Upper lobe of left lung (tissue), 6 donors: ENCODE results near the gene DOHH. TPM values are rescaled to one million over a fixed set of nuclear protein-coding genes. Genes with fewer than 3 reads are reported as not detected.
A peak's percentile ranks its signal among the peaks of the same experiment; 100 is the strongest.

Source experiments
- ATAC-seq, 2 donors: fragments of 200-7000 bp; cut with Tn5 transposase; one replicate each; pipeline ENCODE4 v1.9.1; 2022; ENCODE audit warnings: mild to moderate bottlenecking in 2 of 2, moderate library complexity in 2 of 2; ENCODE audit not compliant: low FRiP score in 2 of 2
- DNase-seq, 2 donors: peaks; one replicate each; pipeline ENCODE4 v3.0.0-alpha.2; 2019 to 2020
- H3K27ac ChIP-seq, 4 donors: fragments of 200-600 bp; sonication (generic); one replicate each; pipeline ENCODE4 v1.5.1; 2016 to 2019
- H3K27me3 ChIP-seq, 4 donors: fragments of 200-600 bp; sonication (generic); one replicate each; pipeline ENCODE4 v1.5.1; 2017 to 2019
- H3K36me3 ChIP-seq, 4 donors: fragments of 200-600 bp; sonication (generic); one replicate each; pipeline ENCODE4 v1.5.1; 2016 to 2019
- H3K4me1 ChIP-seq, 4 donors: fragments of 200-600 bp; sonication (generic); one replicate each; pipeline ENCODE4 v1.5.1; 2018 to 2019
- H3K4me3 ChIP-seq, 4 donors: fragments of 200-600 bp; sonication (generic); one replicate each; pipeline ENCODE4 v1.5.1; 2017 to 2019; ENCODE audit warnings: mild to moderate bottlenecking in 2 of 4, moderate library complexity in 1 of 4
- H3K9me3 ChIP-seq, 4 donors: fragments of 200-600 bp; sonication (generic); one replicate each; pipeline ENCODE4 v1.5.1; 2018 to 2019
- CTCF ChIP-seq, 6 experiments: fragments of 450-650 bp in 4 of 6; fragments of 200-600 bp in 2 of 6; sonication (generic) in 2 of 6; IDR thresholded peaks; one replicate each; pipeline ENCODE4 v1.5.1; 2016 to 2019; ENCODE audit warnings: antibody characterized with exemption in 6 of 6
- EP300 ChIP-seq, 4 donors: sonication (generic); formaldehyde crosslinking; IDR thresholded peaks; one replicate each; pipeline ENCODE4 v1.5.1; 2017; ENCODE audit warnings: antibody characterized with exemption in 4 of 4, control low read depth in 2 of 4
- POLR2A ChIP-seq, 4 donors: fragments of 450-650 bp; IDR thresholded peaks; one replicate each; pipeline ENCODE4 v1.5.1; 2016 to 2017; ENCODE audit warnings: antibody characterized with exemption in 4 of 4, mild to moderate bottlenecking in 2 of 4
- POLR2AphosphoS5 ChIP-seq, 2 donors: sonication (generic); formaldehyde crosslinking; IDR thresholded peaks; one replicate each; pipeline ENCODE4 v1.5.1; 2017; ENCODE audit warnings: antibody characterized with exemption in 2 of 2
- WGBS, 2 donors: methylation state at CpG; one replicate each; pipeline ENCODE4 v1.1.5; 2017 to 2018; 5-methylcytosine and 5-hydroxymethylcytosine counted together
- total RNA-seq, 6 donors: library from RNA; depleted of rRNA in 4 of 6; stranded (reverse); fragments of >200 nt in 4 of 6; gene quantifications; one replicate each; pipeline versions ENCODE4 v1.1.0 to v1.2.1, GENCODE V29; 2016 to 2021
- donor health status: DM: no; HTN: no; CAD: no; lungs with moderate emphysema.
- donor health status: DM: no; HTN: yes; CAD: no; lungs with severe emphysema.

DOHH gene
- total RNA-seq = 10 to 100 TPM; 13.3 to 26.8 (median 17.3) TPM

GRCh38 chr19:3500429-3501101 lies at the start of gene DOHH:
TSS of gene DOHH (minus strand) at chr19:3500674. CDS start at chr19:3496814, 3,860 bp downstream.
- DNase-seq = peak; percentile 96
- H3K27ac ChIP-seq = peak within 1 kb of the TSS; percentile 88 to 95 (median 92)
- peak; percentile 94 to 97 for ATAC-seq
- H3K4me1 ChIP-seq = peaks cover 8 to 33% (median 17%) of the 10 kb centered on the region in 4 donors
- H3K27me3 ChIP-seq = no peaks in the 10 kb centered on the region
- WGBS, 2 donors = 1% methylated on average over 21 to 42 of the region's 52 CpGs
- H3K4me3 ChIP-seq = peak within 1 kb of the TSS; percentile 81 to 98 (median 92)
- no peaks in the 10 kb centered on the region for H3K9me3 ChIP-seq
- H3K36me3 ChIP-seq = peaks cover 4 to 12% (median 9%) of the 10 kb centered on the region in 4 donors
- TF ChIP-seq POLR2A (IDR thresholded peaks at IDR 0.05) = peak in 3 of 4 donors; percentile 37 to 64 (median 45)
- peak; percentile 83 to 88 for TF ChIP-seq POLR2AphosphoS5 (IDR thresholded peaks at IDR 0.05)
- no peak for TF ChIP-seq EP300 (IDR thresholded peaks at IDR 0.05)
- peak in 1 of 6 experiments; percentile 45 for TF ChIP-seq CTCF (IDR thresholded peaks at IDR 0.05)

- H3K27me3 ChIP-seq = no peaks in the 10 kb centered on the region
- 86 to 94% methylated on average over 6 to 10 of the region's 10 CpGs for WGBS, 2 donors
- peaks cover 9 to 49% (median 14%) of the 10 kb centered on the region in 4 donors for H3K4me1 ChIP-seq
- peaks cover 0 to 26% (median 19%) of the 10 kb centered on the region in 4 donors for H3K36me3 ChIP-seq
- TF ChIP-seq POLR2A (IDR thresholded peaks at IDR 0.05) (no peak), EP300 (IDR thresholded peaks at IDR 0.05) (no peak), POLR2AphosphoS5 (IDR thresholded peaks at IDR 0.05) (no peak), CTCF (IDR thresholded peaks at IDR 0.05) (no peak)
- H3K4me3 ChIP-seq = no peak overlapping the region
- no peak overlapping the region for H3K27ac ChIP-seq
- DNase-seq = no peak
- no peaks in the 10 kb centered on the region for H3K9me3 ChIP-seq
- no peak for ATAC-seq
Measured at GRCh38 chr19:3549816-3550215, 49.3 kb upstream of the DOHH start.

- WGBS, 2 donors = 80 to 86% methylated on average over 9 to 11 of the region's 14 CpGs
Measured at GRCh38 chr19:3548606-3549005, 48.1 kb upstream of the DOHH start.

GRCh38 chr19:3547767-3548282 lies 47.4 kb upstream of the DOHH start:
- Histone ChIP-seq H3K27me3 (no peaks in the 10 kb centered on the region), H3K27ac (peak overlapping the region in 2 of 4 donors; percentile 26 to 47), H3K9me3 (no peaks in the 10 kb centered on the region), H3K36me3 (peaks cover 0 to 44% (median 29%) of the 10 kb centered on the region in 4 donors), H3K4me3 (no peak overlapping the region), H3K4me1 (peaks cover 0 to 30% (median 0%) of the 10 kb centered on the region in 4 donors)
- 80 to 98% methylated on average over 1 to 15 of the region's 36 CpGs for WGBS, 2 donors
- TF ChIP-seq CTCF (IDR thresholded peaks at IDR 0.05) (no peak), EP300 (IDR thresholded peaks at IDR 0.05) (no peak), POLR2A (IDR thresholded peaks at IDR 0.05) (no peak), POLR2AphosphoS5 (IDR thresholded peaks at IDR 0.05) (no peak)
- ATAC-seq (no peak), DNase-seq (peak in 1 of 2 donors; percentile 79)

More at GRCh38 chr19:3548606-3549005, 48.1 kb upstream of the DOHH start:
- ATAC-seq (no peak), DNase-seq (peak; percentile 63 to 65)
- TF ChIP-seq POLR2AphosphoS5 (IDR thresholded peaks at IDR 0.05) (no peak), POLR2A (IDR thresholded peaks at IDR 0.05) (no peak), CTCF (IDR thresholded peaks at IDR 0.05) (no peak), EP300 (IDR thresholded peaks at IDR 0.05) (no peak)
- Histone ChIP-seq H3K4me1 (peaks cover under 1 to 37% (median 3%) of the 10 kb centered on the region in 4 donors), H3K27ac (peak overlapping the region in 2 of 4 donors; percentile 15 to 47), H3K9me3 (no peaks in the 10 kb centered on the region), H3K36me3 (peaks cover 0 to 38% (median 27%) of the 10 kb centered on the region in 4 donors), H3K4me3 (no peak overlapping the region), H3K27me3 (no peaks in the 10 kb centered on the region)
